OCI-LY7 (cell line): ENCODE measurements around the gene EIF4G2.

Source experiments
- EZH2phosphoT487 ChIP-seq: fragments of 200-600 bp; sonication (generic); IDR thresholded peaks from 2 replicates; pipeline ENCODE4 v1.6.1; 2018; ENCODE audit warnings: low read depth, borderline replicate concordance, mild to moderate bottlenecking, mixed run types, antibody characterized with exemption, low read length, moderate library complexity, mixed read lengths
- TF ChIP-seq, protein P1 (sequence below): fragments of 200-600 bp; sonication (generic); conservative IDR thresholded peaks from 2 replicates; pipeline ENCODE4 v1.5.1; 2014; ENCODE audit warnings: mild to moderate bottlenecking, antibody characterized with exemption, low read length, moderate library complexity, mixed read lengths

DNA sequence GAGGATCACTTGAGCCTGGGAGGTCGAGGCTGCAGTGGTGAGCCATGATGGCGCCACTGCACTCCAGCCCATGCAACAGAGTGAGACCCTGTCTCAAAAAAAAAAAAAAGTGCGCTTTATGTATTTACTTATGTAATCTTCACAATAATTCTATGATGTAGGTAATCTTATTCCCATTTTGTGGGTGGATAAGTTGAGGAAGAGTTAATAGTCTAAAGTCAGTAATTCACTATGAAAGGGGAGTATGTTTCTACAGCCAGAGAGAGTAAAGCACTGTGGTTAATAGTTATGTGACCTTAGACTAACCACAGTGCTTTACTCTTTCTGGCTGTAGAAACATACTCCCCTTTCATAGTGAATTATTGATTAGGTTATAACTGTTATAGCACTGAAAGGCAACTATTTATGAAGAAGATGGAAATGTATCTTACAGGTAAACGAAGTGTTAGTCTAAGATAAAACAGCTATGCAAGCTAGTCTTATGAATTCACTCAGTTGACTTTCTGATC, 45.8 kb downstream of the EIF4G2 start:
- TF ChIP-seq, protein P1, sequence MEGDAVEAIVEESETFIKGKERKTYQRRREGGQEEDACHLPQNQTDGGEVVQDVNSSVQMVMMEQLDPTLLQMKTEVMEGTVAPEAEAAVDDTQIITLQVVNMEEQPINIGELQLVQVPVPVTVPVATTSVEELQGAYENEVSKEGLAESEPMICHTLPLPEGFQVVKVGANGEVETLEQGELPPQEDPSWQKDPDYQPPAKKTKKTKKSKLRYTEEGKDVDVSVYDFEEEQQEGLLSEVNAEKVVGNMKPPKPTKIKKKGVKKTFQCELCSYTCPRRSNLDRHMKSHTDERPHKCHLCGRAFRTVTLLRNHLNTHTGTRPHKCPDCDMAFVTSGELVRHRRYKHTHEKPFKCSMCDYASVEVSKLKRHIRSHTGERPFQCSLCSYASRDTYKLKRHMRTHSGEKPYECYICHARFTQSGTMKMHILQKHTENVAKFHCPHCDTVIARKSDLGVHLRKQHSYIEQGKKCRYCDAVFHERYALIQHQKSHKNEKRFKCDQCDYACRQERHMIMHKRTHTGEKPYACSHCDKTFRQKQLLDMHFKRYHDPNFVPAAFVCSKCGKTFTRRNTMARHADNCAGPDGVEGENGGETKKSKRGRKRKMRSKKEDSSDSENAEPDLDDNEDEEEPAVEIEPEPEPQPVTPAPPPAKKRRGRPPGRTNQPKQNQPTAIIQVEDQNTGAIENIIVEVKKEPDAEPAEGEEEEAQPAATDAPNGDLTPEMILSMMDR = no peak
- TF ChIP-seq EZH2phosphoT487 = no peak
